Left lung (tissue), 10 donors: ENCODE data around the gene ZNF609. TPM values are rescaled to one million over a fixed set of nuclear protein-coding genes. Genes with fewer than 3 reads are reported as not detected.
A peak's percentile ranks its signal among the peaks of the same experiment; 100 is the strongest.

Experiments used
- ATAC-seq: fragments of 200-7000 bp; cut with Tn5 transposase; one replicate; pipeline ENCODE4 v1.9.1; 2020; ENCODE audit warnings: moderate library complexity
- DNase-seq, 4 donors: peaks; one replicate each; pipeline ENCODE4 v3.0.0-alpha.2; 2013 to 2020
- H3K27ac ChIP-seq, 2 donors: fragments of 200-600 bp; sonication (generic) in 1 of 2; one replicate each; pipeline versions ENCODE4 v1.5.0 to v1.8.0; 2020 to 2021
- H3K27me3 ChIP-seq, 2 donors: fragments of 200-600 bp; sonication (generic) in 1 of 2; one replicate each; pipeline versions ENCODE4 v1.5.0 to v1.8.0; 2020 to 2021
- H3K36me3 ChIP-seq, 2 donors: fragments of 200-600 bp; sonication (generic) in 1 of 2; one replicate each; pipeline versions ENCODE4 v1.5.0 to v1.8.0; 2020 to 2021
- H3K4me1 ChIP-seq, 2 donors: fragments of 200-600 bp; one replicate each; pipeline ENCODE4 v1.8.0; 2021
- H3K4me3 ChIP-seq, 2 donors: fragments of 200-600 bp; sonication (generic) in 1 of 2; one replicate each; pipeline versions ENCODE4 v1.5.0 to v1.8.0; 2020 to 2021; ENCODE audit warnings: mild to moderate bottlenecking in 1 of 2
- H3K9me3 ChIP-seq, 2 donors: fragments of 200-600 bp; sonication (generic) in 1 of 2; one replicate each; pipeline versions ENCODE4 v1.5.0 to v1.8.0; 2020 to 2021
- intact Hi-C, 2 donors: fragments of 100-400 bp; cut with DNase I; formaldehyde crosslinking; loops; one replicate each; pipeline versions ENCODE4 v1.11.2 to v1.14.2; 2022
- polyA plus RNA-seq, 6 donors: library from polyadenylated mRNA; unstranded; fragments of 120-200 nt; gene quantifications; one replicate each; pipeline ENCODE4 v1.2.1, GENCODE V29; 2013; ENCODE audit not compliant: insufficient read length in 6 of 6
- total RNA-seq, 2 donors: library from RNA; stranded (reverse); fragmentation: NEBNext Ultra II Directional; extraction: Animal tissue kit (Norgen Biotek cat#: 25700); gene quantifications; one replicate each; pipeline ENCODE4 v1.2.1, GENCODE V29; 2021
- TF ChIP-seq, protein P1 (sequence below), 2 donors: fragments of 200-600 bp; sonication (generic) in 1 of 2; IDR thresholded peaks; one replicate each; pipeline versions ENCODE4 v1.5.0 to v1.8.0; 2021; ENCODE audit warnings: antibody characterized with exemption in 2 of 2
- donor health status: DM: no; HTN: yes; CAD: no.
- donor health status: DM: no; HTN: no; CAD: no.

ZNF609 gene
- total and polyA plus RNA-seq, 8 donors = 31.9 to 37.4 (median 36.7) TPM

DNA sequence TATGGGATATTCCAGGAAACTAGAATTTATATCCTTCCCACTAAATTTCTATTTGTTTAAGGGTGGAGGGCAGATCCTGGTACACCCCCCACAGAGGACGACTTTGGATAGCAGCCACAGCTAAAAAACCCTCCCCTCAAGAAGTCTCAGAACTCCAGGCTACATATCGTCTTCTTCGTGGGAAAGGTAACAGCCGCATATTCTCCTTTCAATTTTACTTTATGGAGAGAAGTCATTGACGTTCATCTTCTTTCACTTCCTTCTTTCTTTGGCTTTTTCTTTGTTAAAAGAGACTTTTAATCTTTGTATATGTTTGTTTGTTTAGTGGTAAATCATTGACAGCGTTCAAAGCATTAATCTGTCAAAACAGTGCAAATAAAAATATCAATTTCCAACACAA lies 36.4 kb upstream of the ZNF609 start:
- DNase-seq (no peak), ATAC-seq (no peak)
- no peak overlapping the region for H3K4me3 ChIP-seq
- no peak overlapping the region for H3K27ac ChIP-seq
- no peaks in the 10 kb centered on the region for H3K4me1 ChIP-seq
- no peaks in the 10 kb centered on the region for H3K27me3 ChIP-seq
- TF ChIP-seq, protein P1, sequence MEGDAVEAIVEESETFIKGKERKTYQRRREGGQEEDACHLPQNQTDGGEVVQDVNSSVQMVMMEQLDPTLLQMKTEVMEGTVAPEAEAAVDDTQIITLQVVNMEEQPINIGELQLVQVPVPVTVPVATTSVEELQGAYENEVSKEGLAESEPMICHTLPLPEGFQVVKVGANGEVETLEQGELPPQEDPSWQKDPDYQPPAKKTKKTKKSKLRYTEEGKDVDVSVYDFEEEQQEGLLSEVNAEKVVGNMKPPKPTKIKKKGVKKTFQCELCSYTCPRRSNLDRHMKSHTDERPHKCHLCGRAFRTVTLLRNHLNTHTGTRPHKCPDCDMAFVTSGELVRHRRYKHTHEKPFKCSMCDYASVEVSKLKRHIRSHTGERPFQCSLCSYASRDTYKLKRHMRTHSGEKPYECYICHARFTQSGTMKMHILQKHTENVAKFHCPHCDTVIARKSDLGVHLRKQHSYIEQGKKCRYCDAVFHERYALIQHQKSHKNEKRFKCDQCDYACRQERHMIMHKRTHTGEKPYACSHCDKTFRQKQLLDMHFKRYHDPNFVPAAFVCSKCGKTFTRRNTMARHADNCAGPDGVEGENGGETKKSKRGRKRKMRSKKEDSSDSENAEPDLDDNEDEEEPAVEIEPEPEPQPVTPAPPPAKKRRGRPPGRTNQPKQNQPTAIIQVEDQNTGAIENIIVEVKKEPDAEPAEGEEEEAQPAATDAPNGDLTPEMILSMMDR (IDR thresholded peaks at IDR 0.05) = no peak
- H3K36me3 ChIP-seq = peaks cover 0 to 94% of the 10 kb centered on the region in 2 donors
- intact Hi-C loops = loop anchor here in 1 of 2 donors (10.0 kb wide), 1 partner anchor 231 kb away; no protein-coding TSS in a partner anchor
- H3K9me3 ChIP-seq = no peaks in the 10 kb centered on the region

DNA sequence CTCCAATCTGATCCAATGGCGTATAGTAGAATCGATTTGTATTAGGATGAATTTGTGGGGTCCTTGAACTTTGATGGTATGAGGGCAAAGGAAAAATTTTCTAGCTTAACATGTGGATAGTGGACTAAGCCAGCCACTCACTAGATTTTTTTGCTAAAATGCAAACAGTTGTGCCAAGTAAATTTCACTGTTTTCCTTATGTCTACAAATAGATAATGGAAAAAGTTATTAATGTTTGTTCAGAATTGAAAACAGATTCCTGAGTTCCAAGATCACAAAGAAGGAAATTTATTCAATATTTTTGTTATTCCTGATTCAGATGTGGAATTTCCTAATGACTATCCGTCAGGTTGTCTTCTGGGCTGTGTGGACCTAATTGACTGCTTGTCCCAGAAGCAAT lies 35.2 kb upstream of the ZNF609 start:
- Histone ChIP-seq H3K27ac (no peak overlapping the region), H3K27me3 (no peaks in the 10 kb centered on the region), H3K36me3 (peaks cover 0 to 81% of the 10 kb centered on the region in 2 donors), H3K4me3 (no peak overlapping the region), H3K4me1 (peaks cover 0 to 11% of the 10 kb centered on the region in 2 donors), H3K9me3 (no peaks in the 10 kb centered on the region)
- intact Hi-C loops = loop anchor here in 1 of 2 donors (10.0 kb wide), 1 partner anchor 230 kb away; no protein-coding TSS in a partner anchor
- TF ChIP-seq, protein P1 (IDR thresholded peaks at IDR 0.05) = no peak
- no peak for DNase-seq
- ATAC-seq = no peak

DNA sequence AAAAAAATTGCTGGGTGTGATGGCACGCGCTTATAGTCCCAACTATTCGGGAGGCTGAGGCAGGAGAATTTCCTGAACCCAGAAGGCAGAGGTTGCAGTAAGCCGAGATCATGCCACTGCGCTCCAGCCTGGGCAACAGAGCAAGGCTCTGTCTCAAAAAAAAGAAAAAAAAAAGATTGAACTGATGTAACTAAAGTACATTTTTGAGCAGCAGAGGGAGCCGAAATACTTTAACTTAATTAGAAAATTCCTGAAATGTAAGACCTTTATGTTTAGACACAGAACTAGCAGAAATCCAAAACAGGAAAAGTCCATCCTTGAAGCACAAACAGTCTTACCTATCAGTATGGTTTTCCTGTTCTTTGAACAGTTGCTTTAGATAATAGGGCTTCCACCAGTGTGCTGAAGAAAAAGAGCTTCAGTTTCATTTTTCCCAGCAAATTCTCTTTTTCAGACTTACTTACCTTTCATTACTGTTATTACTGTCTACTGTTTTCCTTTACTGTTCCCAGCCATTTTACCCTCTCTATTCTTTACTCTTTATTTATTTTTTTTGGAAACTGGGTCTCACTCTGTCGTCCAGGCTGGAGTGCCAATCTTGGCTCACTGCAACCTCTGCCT lies 33.4 kb upstream of the ZNF609 start:
- H3K27me3 ChIP-seq = no peaks in the 10 kb centered on the region
- H3K4me3 ChIP-seq = no peak overlapping the region
- H3K27ac ChIP-seq = no peak overlapping the region
- DNase-seq (peak in 2 of 4 donors; percentile 29 to 53), ATAC-seq (peak; percentile 33)
- TF ChIP-seq, protein P1 (IDR thresholded peaks at IDR 0.05) = no peak
- intact Hi-C loops = loop anchor here in 1 of 2 donors (10.0 kb wide), 1 partner anchor 228 kb away; no protein-coding TSS in a partner anchor
- H3K9me3 ChIP-seq = no peaks in the 10 kb centered on the region
- peaks cover 0 to 13% of the 10 kb centered on the region in 2 donors for H3K4me1 ChIP-seq
- H3K36me3 ChIP-seq = peaks cover 0 to 75% of the 10 kb centered on the region in 2 donors

DNA sequence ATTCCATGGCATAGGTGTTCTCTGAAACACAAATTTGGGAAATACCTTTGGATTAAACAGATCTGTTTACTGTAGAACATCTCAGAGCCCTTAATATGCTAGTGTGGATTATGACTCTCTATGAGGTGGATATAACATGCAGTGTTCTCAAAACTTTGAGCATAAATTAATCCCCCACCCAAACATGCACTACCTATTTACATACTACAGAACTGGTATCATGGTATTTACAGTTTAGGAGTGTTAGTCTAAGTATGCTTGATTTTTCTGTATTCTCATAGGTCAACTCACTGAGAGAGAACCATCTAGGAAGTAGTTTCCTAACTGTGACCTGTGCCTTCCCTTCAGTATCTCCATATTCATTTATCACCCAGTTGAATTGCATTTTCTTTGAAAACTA lies 30.9 kb upstream of the ZNF609 start:
- intact Hi-C loops = loop anchor here in 1 of 2 donors (10.0 kb wide), 1 partner anchor 225 kb away; no protein-coding TSS in a partner anchor
- H3K4me3 ChIP-seq = no peak overlapping the region
- no peaks in the 10 kb centered on the region for H3K9me3 ChIP-seq
- DNase-seq (no peak), ATAC-seq (no peak)
- peaks cover 0 to 75% of the 10 kb centered on the region in 2 donors for H3K36me3 ChIP-seq
- no peaks in the 10 kb centered on the region for H3K27me3 ChIP-seq
- H3K4me1 ChIP-seq = peaks cover 0 to 13% of the 10 kb centered on the region in 2 donors
- peak overlapping the region in 1 of 2 donors; percentile 30 for H3K27ac ChIP-seq
- TF ChIP-seq, protein P1 (IDR thresholded peaks at IDR 0.05) = no peak

DNA sequence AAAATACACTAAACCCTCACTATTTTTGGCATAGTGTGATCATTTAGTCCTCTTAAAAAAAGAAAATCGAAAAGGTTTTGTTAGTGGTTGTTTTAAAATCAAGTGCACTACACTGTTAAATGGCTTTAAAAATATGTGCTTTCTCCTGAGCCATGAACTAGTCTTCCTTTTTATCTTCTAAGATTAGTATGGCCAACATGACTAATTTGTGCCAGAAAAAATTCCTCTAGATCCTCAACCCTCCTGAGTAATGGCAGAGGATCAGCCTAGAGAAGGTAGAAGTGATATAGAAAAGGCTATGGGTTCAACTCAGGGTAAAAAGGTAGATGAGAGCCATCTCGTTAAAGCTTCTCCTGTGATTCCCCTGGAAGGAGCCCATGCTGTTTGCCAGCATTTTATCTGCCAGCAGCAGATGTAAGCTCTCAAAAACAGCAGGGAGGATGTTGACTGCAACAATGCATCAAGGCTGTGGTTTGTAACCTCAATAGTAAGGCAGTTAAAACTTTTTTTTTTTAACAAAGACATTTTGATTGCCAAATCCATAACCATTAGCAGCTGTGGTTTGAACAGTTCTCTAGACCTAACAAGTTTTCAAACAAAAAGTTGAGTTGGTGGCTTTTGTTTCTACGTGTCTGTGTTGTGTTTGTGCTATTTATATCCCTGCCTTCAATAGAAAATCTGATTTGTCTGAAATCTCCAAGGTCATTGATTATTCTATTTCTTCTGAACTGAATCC lies 30.2 kb upstream of the ZNF609 start:
- peak in 2 of 4 donors; percentile 77 to 88 for DNase-seq
- peak; percentile 70 for ATAC-seq
- Histone ChIP-seq H3K4me1 (peaks cover 0 to 13% of the 10 kb centered on the region in 2 donors), H3K4me3 (no peak overlapping the region), H3K9me3 (no peaks in the 10 kb centered on the region), H3K27ac (peak overlapping the region in 1 of 2 donors; percentile 30), H3K36me3 (peaks cover 0 to 69% of the 10 kb centered on the region in 2 donors), H3K27me3 (no peaks in the 10 kb centered on the region)
- intact Hi-C loops = loop anchor here in 1 of 2 donors (10.0 kb wide), 1 partner anchor 225 kb away; no protein-coding TSS in a partner anchor
- TF ChIP-seq, protein P1 (IDR thresholded peaks at IDR 0.05) = no peak
